Endodermal cell (in vitro differentiated cells): ENCODE data around the gene CCDC13. TPM values are rescaled to one million over a fixed set of nuclear protein-coding genes. Genes with fewer than 3 reads are reported as not detected.

Source experiments
- DNase-seq: peaks from one replicate; pipeline ENCODE4 v3.0.0-alpha.2; 2017
- H3K27ac ChIP-seq: 2 replicates; pipeline ENCODE4 v1.5.1; 2013; ENCODE audit warnings: mild to moderate bottlenecking, low read depth, low read length, moderate library complexity
- H3K27me3 ChIP-seq: 2 replicates; pipeline ENCODE4 v1.6.1; 2013; ENCODE audit warnings: mild to moderate bottlenecking, low read length, moderate library complexity; ENCODE audit not compliant: insufficient read depth, control insufficient read depth, poor library complexity, severe bottlenecking
- H3K36me3 ChIP-seq: 2 replicates; pipeline ENCODE4 v1.7.0; 2013; ENCODE audit warnings: mild to moderate bottlenecking, low read length, moderate library complexity; ENCODE audit not compliant: control insufficient read depth, insufficient read depth
- H3K4me1 ChIP-seq: one replicate; pipeline ENCODE4 v1.7.0; 2013; ENCODE audit warnings: low read length; ENCODE audit not compliant: control insufficient read depth, insufficient read depth
- H3K4me3 ChIP-seq: 2 replicates; pipeline ENCODE4 v1.5.1; 2013; ENCODE audit warnings: mild to moderate bottlenecking, low read length, moderate library complexity
- H3K9ac ChIP-seq: 2 replicates; pipeline ENCODE4 v1.6.1; 2013; ENCODE audit warnings: mild to moderate bottlenecking, low read length, moderate library complexity; ENCODE audit not compliant: poor library complexity, severe bottlenecking; ENCODE audit errors: extremely low read depth
- H3K9me3 ChIP-seq: 2 replicates; pipeline ENCODE4 v1.6.1; 2013; ENCODE audit warnings: mild to moderate bottlenecking, low read length, moderate library complexity; ENCODE audit not compliant: control insufficient read depth
- H3K27ac Mint-ChIP-seq: 2 replicates; pipeline ENCODE4 v1.8.0; 2020; ENCODE audit warnings: mixed read lengths
- H3K27me3 Mint-ChIP-seq: 2 replicates; pipeline ENCODE4 v1.8.0; 2021; ENCODE audit warnings: mild to moderate bottlenecking, mixed read lengths; ENCODE audit not compliant: insufficient read depth
- H3K36me3 Mint-ChIP-seq: 2 replicates; pipeline ENCODE4 v1.8.0; 2020; ENCODE audit warnings: low read depth, mixed read lengths
- H3K4me1 Mint-ChIP-seq: 2 replicates; pipeline ENCODE4 v1.8.0; 2020; ENCODE audit warnings: mixed read lengths
- H3K4me3 Mint-ChIP-seq: 2 replicates; pipeline ENCODE4 v1.8.0; 2020; ENCODE audit warnings: mild to moderate bottlenecking, moderate library complexity, mixed read lengths
- H3K9me3 Mint-ChIP-seq: 2 replicates; pipeline ENCODE4 v1.8.0; 2020; ENCODE audit warnings: mild to moderate bottlenecking, mixed read lengths
- whole genome bisulfite sequencing, 2 experiments: methylation state at CpG; one replicate each; pipeline versions ENCODE4 v1.1.5 to v1.1.7; 2013; ENCODE audit warnings: missing lambda C conversion rate in 2 of 2, mixed read lengths in 1 of 2; ENCODE audit not compliant: insufficient coverage in 1 of 2, insufficient read length in 1 of 2; 5-methylcytosine and 5-hydroxymethylcytosine counted together
- total RNA-seq, 2 donors: library from RNA; stranded (reverse); fragmentation: NEBNext Ultra II Directional in 1 of 2; extraction: Animal tissue kit (Norgen Biotek cat#: 25700) in 1 of 2; gene quantifications; 2 replicates in 1 of 2; 3 replicates in 1 of 2; pipeline ENCODE4 v1.2.1, GENCODE V29; 2021
- TF ChIP-seq, protein P1 (sequence below): fragments of 200-600 bp; sonication (generic); conservative IDR thresholded peaks from 2 replicates; pipeline ENCODE4 v1.5.0; 2021; ENCODE audit warnings: antibody characterized with exemption, mild to moderate bottlenecking

CCDC13 gene
- total RNA-seq, 2 donors from 2014 or later, result 0.64 to 1.1 TPM

GRCh38 chr3:42728056-42728455 is 45.0 kb downstream of the CCDC13 start:
- H3K9me3 ChIP-seq, result no peaks in the 10 kb centered on the region
- no peak for DNase-seq
- no peak overlapping the region for H3K27ac ChIP-seq
- H3K27me3 ChIP-seq, result no peaks in the 10 kb centered on the region
- Mint-ChIP-seq H3K4me1 (peaks cover 15% of the 10 kb centered on the region), H3K9me3 (no peaks in the 10 kb centered on the region), H3K27me3 (peaks cover 3% of the 10 kb centered on the region), H3K4me3 (no peak overlapping the region), H3K27ac (no peak overlapping the region), H3K36me3 (no peaks in the 10 kb centered on the region)
- TF ChIP-seq, protein P1, sequence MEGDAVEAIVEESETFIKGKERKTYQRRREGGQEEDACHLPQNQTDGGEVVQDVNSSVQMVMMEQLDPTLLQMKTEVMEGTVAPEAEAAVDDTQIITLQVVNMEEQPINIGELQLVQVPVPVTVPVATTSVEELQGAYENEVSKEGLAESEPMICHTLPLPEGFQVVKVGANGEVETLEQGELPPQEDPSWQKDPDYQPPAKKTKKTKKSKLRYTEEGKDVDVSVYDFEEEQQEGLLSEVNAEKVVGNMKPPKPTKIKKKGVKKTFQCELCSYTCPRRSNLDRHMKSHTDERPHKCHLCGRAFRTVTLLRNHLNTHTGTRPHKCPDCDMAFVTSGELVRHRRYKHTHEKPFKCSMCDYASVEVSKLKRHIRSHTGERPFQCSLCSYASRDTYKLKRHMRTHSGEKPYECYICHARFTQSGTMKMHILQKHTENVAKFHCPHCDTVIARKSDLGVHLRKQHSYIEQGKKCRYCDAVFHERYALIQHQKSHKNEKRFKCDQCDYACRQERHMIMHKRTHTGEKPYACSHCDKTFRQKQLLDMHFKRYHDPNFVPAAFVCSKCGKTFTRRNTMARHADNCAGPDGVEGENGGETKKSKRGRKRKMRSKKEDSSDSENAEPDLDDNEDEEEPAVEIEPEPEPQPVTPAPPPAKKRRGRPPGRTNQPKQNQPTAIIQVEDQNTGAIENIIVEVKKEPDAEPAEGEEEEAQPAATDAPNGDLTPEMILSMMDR, result no peak
- H3K36me3 ChIP-seq, result no peaks in the 10 kb centered on the region
- no peaks in the 10 kb centered on the region for H3K4me1 ChIP-seq
- 77 to 81% methylated on average over 2 to 3 of the region's 3 CpGs for WGBS, 2 experiments
- no peak overlapping the region for H3K9ac ChIP-seq
- no peak overlapping the region for H3K4me3 ChIP-seq

GRCh38 chr3:42725454-42725853 is 47.6 kb downstream of the CCDC13 start:
- peaks cover 5% of the 10 kb centered on the region for H3K9me3 Mint-ChIP-seq
- Histone ChIP-seq H3K27me3 (no peaks in the 10 kb centered on the region), H3K4me1 (no peaks in the 10 kb centered on the region), H3K36me3 (no peaks in the 10 kb centered on the region), H3K9me3 (peaks cover 8% of the 10 kb centered on the region), H3K4me3 (no peak overlapping the region), H3K27ac (no peak overlapping the region), H3K9ac (no peak overlapping the region)
- no peak for DNase-seq
- TF ChIP-seq, protein P1, result no peak
- no peak overlapping the region for H3K27ac Mint-ChIP-seq
- WGBS, 2 experiments, result 95% methylated on average over 2 of the region's 2 CpGs; no CpG with 5 or more reads in 1 of the 2 experiments
- H3K27me3 Mint-ChIP-seq, result peaks cover 3% of the 10 kb centered on the region
- no peaks in the 10 kb centered on the region for H3K36me3 Mint-ChIP-seq
- no peak overlapping the region for H3K4me3 Mint-ChIP-seq
- H3K4me1 Mint-ChIP-seq, result peaks cover 3% of the 10 kb centered on the region

- no peaks in the 10 kb centered on the region for H3K36me3 ChIP-seq
- H3K9me3 ChIP-seq, result peaks cover 14% of the 10 kb centered on the region
- Mint-ChIP-seq H3K9me3 (peaks cover 5% of the 10 kb centered on the region), H3K27me3 (no peaks in the 10 kb centered on the region), H3K4me1 (peaks cover 8% of the 10 kb centered on the region), H3K36me3 (no peaks in the 10 kb centered on the region), H3K4me3 (no peak overlapping the region), H3K27ac (no peak overlapping the region)
- H3K27ac ChIP-seq, result no peak overlapping the region
- no peaks in the 10 kb centered on the region for H3K4me1 ChIP-seq
- H3K4me3 ChIP-seq, result no peak overlapping the region
- no peaks in the 10 kb centered on the region for H3K27me3 ChIP-seq
- TF ChIP-seq, protein P1, result no peak
- WGBS, 2 experiments, result 92% methylated on average over 2 of the region's 2 CpGs; no CpG with 5 or more reads in 1 of the 2 experiments
- H3K9ac ChIP-seq, result no peak overlapping the region
- DNase-seq, result no peak
Measured at GRCh38 chr3:42723219-42723618, 49.8 kb downstream of the CCDC13 start.

Other genes starting within 250 kb of the CCDC13 start
- 10 to 100 TPM; 35.2 to 38.4 TPM for gene SEC22C, start 191.3 kb downstream of the CCDC13 start, total RNA-seq
- 10 to 100 TPM; 37.8 to 44.8 TPM for gene SS18L2, start 182.4 kb downstream of the CCDC13 start, total RNA-seq
- gene NKTR, start 172.6 kb downstream of the CCDC13 start, total RNA-seq, result 100 to 1,000 TPM; 101 to 116 TPM
- gene ZBTB47, start 119.6 kb downstream of the CCDC13 start, total RNA-seq, result 1 to 10 TPM; 4.6 to 7.2 TPM
- gene KLHL40, start 87.7 kb downstream of the CCDC13 start, total RNA-seq, result not detected
- not detected for gene HHATL, start 70.5 kb downstream of the CCDC13 start, total RNA-seq
- gene HIGD1A, start 31.2 kb upstream of the CCDC13 start, total RNA-seq, result 100 to 1,000 TPM; 116 to 121 TPM
- gene ACKR2, start 36.2 kb upstream of the CCDC13 start, total RNA-seq, result 1 to 10 TPM; 1.1 TPM
- not detected for gene CYP8B1, start 102.6 kb upstream of the CCDC13 start, total RNA-seq
- gene ZNF662, start 132.9 kb upstream of the CCDC13 start, total RNA-seq, result 1 to 10 TPM in 1 of 2 donors, not detected in 1; 1.8 TPM
- gene GASK1A, start 206.1 kb upstream of the CCDC13 start, total RNA-seq, result 1 to 10 TPM; 4.0 to 5.3 TPM